ENCODE measurements around the gene PHLPP2. TPM values are rescaled to one million over a fixed set of nuclear protein-coding genes. Genes with fewer than 3 reads are reported as not detected.

PHLPP2 gene
- total and polyA plus RNA-seq, 10 of the 15 experiments (the other 5 are each of a cell fraction or from before 2014, with no cell fraction given), result 1.0 to 13.2 (median 7.0) TPM

DNA sequence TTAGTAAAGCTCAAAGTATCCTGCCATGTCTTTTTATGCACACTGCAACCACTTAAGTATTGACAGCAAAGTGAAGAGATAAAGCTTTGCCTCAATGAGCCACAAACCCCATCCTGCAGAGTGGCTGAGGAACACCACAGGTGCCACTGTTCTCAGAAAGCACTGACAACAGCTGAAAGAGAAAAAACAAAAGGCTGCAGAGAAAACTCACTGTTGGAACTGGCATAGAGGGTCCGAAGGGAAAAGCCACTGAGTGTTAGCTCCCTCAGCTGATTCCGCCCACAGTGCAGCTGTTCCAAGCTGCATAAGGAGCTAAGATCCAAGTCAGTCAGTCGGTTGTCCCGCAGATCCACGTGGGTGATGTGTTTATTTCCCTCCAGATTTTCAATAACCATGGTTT lies 48.3 kb downstream of the PHLPP2 start:
- H3K79me2 ChIP-seq (ENCODE audit: control insufficient read depth, insufficient read depth, low read length), result no peaks in the 10 kb centered on the region
- ChIA-PET POLR2A (no interaction called here), RAD21 (ENCODE audit: unreplicated experiment) (no interaction called here), SMC1A (ENCODE audit: uncharacterized antibody, unreplicated experiment) (interaction anchor here (1.1 kb wide), 1 partner anchor 260 kb away, joined by 3 read pairs; no protein-coding TSS in a partner anchor), CTCF (interaction anchor here (1.0 to 1.4 kb wide), 2 partner anchors 36 to 285 kb away, joined by 4 read pairs; no protein-coding TSS in a partner anchor)
- H3K36me3 ChIP-seq (ENCODE audit: control insufficient read depth in 2 of 2, insufficient read depth in 2 of 2, low read length in 1 of 2), result no peaks in the 10 kb centered on the region; a peak in 2 of 4 replicates
- no peak overlapping the region for H3K27ac ChIP-seq (ENCODE audit: control insufficient read depth, insufficient read depth)
- no peaks in the 10 kb centered on the region for H3K4me1 ChIP-seq (ENCODE audit: control insufficient read depth, insufficient read depth, low read length)
- H3K9me3 ChIP-seq (replicated peaks; ENCODE audit: control insufficient read depth, insufficient read depth, low read length), result no peaks in the 10 kb centered on the region; the same call in 2 of the 3 replicates
- in situ Hi-C loops (cut with MboI), result no loop called here
- intact Hi-C loops (cut with micrococcal nuclease; ENCODE audit: unreplicated experiment), result no loop called here
- H3K9ac ChIP-seq (ENCODE audit: control insufficient read depth, insufficient read depth, low read length), result no peak overlapping the region
- BruUV-seq (replicated peaks), result no TSS peak
- whole genome bisulfite sequencing (ENCODE audit: insufficient coverage, insufficient replicate concordance, low lambda C conversion rate, missing lambda C conversion rate), result 87% methylated on average over 5 of the region's 5 CpGs
- no peaks in the 10 kb centered on the region for H3K27me3 ChIP-seq (replicated peaks in 1 of 2; ENCODE audit: control insufficient read depth in 2 of 2, insufficient read depth in 2 of 2, low read length in 1 of 2)
- H3K4me2 ChIP-seq (ENCODE audit: control insufficient read depth, insufficient read depth), result no peak overlapping the region
- FAIRE-seq, result no peak
- TF ChIP-seq RBBP5 (conservative IDR thresholded peaks at IDR 0.05), result no peak
- H2AFZ ChIP-seq (ENCODE audit: control insufficient read depth, low read depth, low read length), result no peak overlapping the region
- no peaks in the 10 kb centered on the region for H4K20me1 ChIP-seq (ENCODE audit: control insufficient read depth, insufficient read depth)
- ATAC-seq, result no peak
- H3K4me3 ChIP-seq, result no peak overlapping the region
- DNase-seq (ENCODE audit: low read depth, low spot score), result no peak

DNA sequence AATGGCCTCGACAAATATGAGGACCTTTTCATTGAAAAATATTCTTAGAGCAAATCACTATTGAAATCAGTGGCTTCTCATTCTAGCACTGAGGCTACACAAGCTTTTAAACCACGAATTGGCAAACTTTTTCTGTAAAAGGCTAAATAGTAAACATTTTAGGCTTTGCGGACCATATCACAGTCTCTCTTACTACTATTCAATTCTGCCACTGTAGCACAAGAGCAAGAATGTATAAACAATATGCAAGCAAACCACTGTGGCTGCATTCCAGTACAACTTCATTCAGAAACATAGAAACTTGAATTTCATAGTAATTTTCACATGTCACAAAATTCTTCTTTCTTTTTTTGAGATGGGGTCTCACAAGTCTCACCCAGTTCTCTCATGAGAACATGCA lies 49.1 kb downstream of the PHLPP2 start:
- ChIA-PET CTCF (interaction anchor here (1.0 kb wide), 1 partner anchor 37 kb away, joined by 4 read pairs; no protein-coding TSS in a partner anchor), SMC1A (ENCODE audit: uncharacterized antibody, unreplicated experiment) (interaction anchor here (1.1 kb wide), 2 partner anchors 261 to 286 kb away, joined by 3 read pairs; no protein-coding TSS in a partner anchor), POLR2A (no interaction called here), RAD21 (ENCODE audit: unreplicated experiment) (no interaction called here)
- Histone ChIP-seq H3K4me2 (ENCODE audit: control insufficient read depth, insufficient read depth) (no peak overlapping the region), H3K9me3 (replicated peaks; ENCODE audit: control insufficient read depth, insufficient read depth, low read length) (no peaks in the 10 kb centered on the region; the same call in 2 of the 3 replicates), H3K27ac (ENCODE audit: control insufficient read depth, insufficient read depth) (no peak overlapping the region), H2AFZ (ENCODE audit: control insufficient read depth, low read depth, low read length) (no peak overlapping the region), H3K9ac (ENCODE audit: control insufficient read depth, insufficient read depth, low read length) (no peak overlapping the region), H3K36me3 (ENCODE audit: control insufficient read depth in 2 of 2, insufficient read depth in 2 of 2, low read length in 1 of 2) (no peaks in the 10 kb centered on the region; a peak in 2 of 4 replicates), H3K79me2 (ENCODE audit: control insufficient read depth, insufficient read depth, low read length) (no peaks in the 10 kb centered on the region), H3K4me3 (no peak overlapping the region), H3K4me1 (ENCODE audit: control insufficient read depth, insufficient read depth, low read length) (no peaks in the 10 kb centered on the region), H3K27me3 (replicated peaks in 1 of 2; ENCODE audit: control insufficient read depth in 2 of 2, insufficient read depth in 2 of 2, low read length in 1 of 2) (no peaks in the 10 kb centered on the region), H4K20me1 (ENCODE audit: control insufficient read depth, insufficient read depth) (no peaks in the 10 kb centered on the region)
- WGBS (ENCODE audit: insufficient coverage, insufficient replicate concordance, low lambda C conversion rate, missing lambda C conversion rate), result 75% methylated on average over 3 of the region's 3 CpGs
- ATAC-seq (no peak), DNase-seq (ENCODE audit: low read depth, low spot score) (no peak), FAIRE-seq (no peak)
- no TSS peak for BruUV-seq (replicated peaks)
- in situ Hi-C loops (cut with MboI), result no loop called here
- TF ChIP-seq, protein P1, sequence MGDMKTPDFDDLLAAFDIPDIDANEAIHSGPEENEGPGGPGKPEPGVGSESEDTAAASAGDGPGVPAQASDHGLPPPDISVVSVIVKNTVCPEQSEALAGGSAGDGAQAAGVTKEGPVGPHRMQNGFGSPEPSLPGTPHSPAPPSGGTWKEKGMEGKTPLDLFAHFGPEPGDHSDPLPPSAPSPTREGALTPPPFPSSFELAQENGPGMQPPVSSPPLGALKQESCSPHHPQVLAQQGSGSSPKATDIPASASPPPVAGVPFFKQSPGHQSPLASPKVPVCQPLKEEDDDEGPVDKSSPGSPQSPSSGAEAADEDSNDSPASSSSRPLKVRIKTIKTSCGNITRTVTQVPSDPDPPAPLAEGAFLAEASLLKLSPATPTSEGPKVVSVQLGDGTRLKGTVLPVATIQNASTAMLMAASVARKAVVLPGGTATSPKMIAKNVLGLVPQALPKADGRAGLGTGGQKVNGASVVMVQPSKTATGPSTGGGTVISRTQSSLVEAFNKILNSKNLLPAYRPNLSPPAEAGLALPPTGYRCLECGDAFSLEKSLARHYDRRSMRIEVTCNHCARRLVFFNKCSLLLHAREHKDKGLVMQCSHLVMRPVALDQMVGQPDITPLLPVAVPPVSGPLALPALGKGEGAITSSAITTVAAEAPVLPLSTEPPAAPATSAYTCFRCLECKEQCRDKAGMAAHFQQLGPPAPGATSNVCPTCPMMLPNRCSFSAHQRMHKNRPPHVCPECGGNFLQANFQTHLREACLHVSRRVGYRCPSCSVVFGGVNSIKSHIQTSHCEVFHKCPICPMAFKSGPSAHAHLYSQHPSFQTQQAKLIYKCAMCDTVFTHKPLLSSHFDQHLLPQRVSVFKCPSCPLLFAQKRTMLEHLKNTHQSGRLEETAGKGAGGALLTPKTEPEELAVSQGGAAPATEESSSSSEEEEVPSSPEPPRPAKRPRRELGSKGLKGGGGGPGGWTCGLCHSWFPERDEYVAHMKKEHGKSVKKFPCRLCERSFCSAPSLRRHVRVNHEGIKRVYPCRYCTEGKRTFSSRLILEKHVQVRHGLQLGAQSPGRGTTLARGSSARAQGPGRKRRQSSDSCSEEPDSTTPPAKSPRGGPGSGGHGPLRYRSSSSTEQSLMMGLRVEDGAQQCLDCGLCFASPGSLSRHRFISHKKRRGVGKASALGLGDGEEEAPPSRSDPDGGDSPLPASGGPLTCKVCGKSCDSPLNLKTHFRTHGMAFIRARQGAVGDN (IDR thresholded peaks at IDR 0.05), result no peak
- TF ChIP-seq BHLHE40 (IDR thresholded peaks at IDR 0.05; ENCODE audit: borderline replicate concordance in 1 of 2, low read depth in 2 of 2, low read length in 1 of 2) (no peak), TCF12 (IDR thresholded peaks at IDR 0.05; ENCODE audit: low read depth, low read length) (no peak), CHD1 (IDR thresholded peaks at IDR 0.05; ENCODE audit: low read depth, low read length) (no peak), HDAC6 (IDR thresholded peaks at IDR 0.05; ENCODE audit: unreplicated experiment) (no peak), MEF2B (IDR thresholded peaks at IDR 0.05; ENCODE audit: partially characterized antibody, poor library complexity, severe bottlenecking) (no peak), MEF2A (IDR thresholded peaks at IDR 0.05; ENCODE audit: insufficient read depth, low read depth, low read length) (no peak), NR2F1 (conservative IDR thresholded peaks at IDR 0.05) (no peak), LARP7 (IDR thresholded peaks at IDR 0.05) (no peak), PAX5 (IDR thresholded peaks at IDR 0.05; ENCODE audit: borderline replicate concordance, low read depth, low read length) (no peak)
- TF ChIP-seq, protein P2, sequence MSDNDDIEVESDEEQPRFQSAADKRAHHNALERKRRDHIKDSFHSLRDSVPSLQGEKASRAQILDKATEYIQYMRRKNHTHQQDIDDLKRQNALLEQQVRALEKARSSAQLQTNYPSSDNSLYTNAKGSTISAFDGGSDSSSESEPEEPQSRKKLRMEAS (IDR thresholded peaks at IDR 0.05; ENCODE audit: low read depth, low read length), result no peak
- intact Hi-C loops (cut with micrococcal nuclease; ENCODE audit: unreplicated experiment), result no loop called here

Measured in GM12878 (cell line).